Measurements from ENCODE around the gene RBM6. TPM values are rescaled to one million over a fixed set of nuclear protein-coding genes. Genes with fewer than 3 reads are reported as not detected.

Gene RBM6
- total RNA-seq, 2 donors from 2014 or later = 75.5 to 88.4 TPM

GRCh38 chr3:50112462-50112861, 172.5 kb downstream of the RBM6 start:
- Mint-ChIP-seq H3K27ac (no peak overlapping the region), H3K9me3 (no peaks in the 10 kb centered on the region), H3K27me3 (no peaks in the 10 kb centered on the region), H3K4me1 (no peaks in the 10 kb centered on the region), H3K4me3 (no peak overlapping the region), H3K36me3 (ENCODE audit: low read depth) (peaks cover 100% of the 10 kb centered on the region)
- ATAC-seq (replicated peaks) = no peak

- Mint-ChIP-seq H3K9me3 (no peaks in the 10 kb centered on the region), H3K4me3 (no peak overlapping the region), H3K36me3 (ENCODE audit: low read depth) (peaks cover 84% of the 10 kb centered on the region), H3K27me3 (no peaks in the 10 kb centered on the region), H3K4me1 (no peaks in the 10 kb centered on the region), H3K27ac (no peak overlapping the region)
- no peak for ATAC-seq (replicated peaks)
Observed at GRCh38 chr3:50117120-50117519, 177.2 kb downstream of the RBM6 start.

- no peak for ATAC-seq (replicated peaks)
- Mint-ChIP-seq H3K27me3 (no peaks in the 10 kb centered on the region), H3K4me3 (no peak overlapping the region), H3K4me1 (no peaks in the 10 kb centered on the region), H3K27ac (no peak overlapping the region), H3K36me3 (ENCODE audit: low read depth) (peaks cover 72% of the 10 kb centered on the region), H3K9me3 (no peaks in the 10 kb centered on the region)
Observed at GRCh38 chr3:50118237-50118636, 178.3 kb downstream of the RBM6 start.

GRCh38 chr3:50119786-50120185, 179.8 kb downstream of the RBM6 start:
- ATAC-seq (replicated peaks) = no peak
- H3K9me3 Mint-ChIP-seq = no peaks in the 10 kb centered on the region
- no peak overlapping the region for H3K4me3 Mint-ChIP-seq
- no peak overlapping the region for H3K27ac Mint-ChIP-seq
- H3K27me3 Mint-ChIP-seq = no peaks in the 10 kb centered on the region
- no peaks in the 10 kb centered on the region for H3K4me1 Mint-ChIP-seq
- H3K36me3 Mint-ChIP-seq (ENCODE audit: low read depth) = peaks cover 57% of the 10 kb centered on the region

GRCh38 chr3:50120364-50121071, 180.6 kb downstream of the RBM6 start:
- Mint-ChIP-seq H3K27ac (no peak overlapping the region), H3K9me3 (no peaks in the 10 kb centered on the region), H3K27me3 (no peaks in the 10 kb centered on the region), H3K4me3 (no peak overlapping the region), H3K4me1 (no peaks in the 10 kb centered on the region), H3K36me3 (ENCODE audit: low read depth) (peaks cover 50% of the 10 kb centered on the region)
- ATAC-seq (replicated peaks) = no peak

GRCh38 chr3:50121072-50122032, 181.4 kb downstream of the RBM6 start:
- Mint-ChIP-seq H3K27me3 (no peaks in the 10 kb centered on the region), H3K9me3 (no peaks in the 10 kb centered on the region), H3K4me1 (no peaks in the 10 kb centered on the region), H3K36me3 (ENCODE audit: low read depth) (peaks cover 41% of the 10 kb centered on the region), H3K27ac (no peak overlapping the region), H3K4me3 (no peak overlapping the region)
- ATAC-seq (replicated peaks) = peak; percentile 91

GRCh38 chr3:50122071-50122470, 182.1 kb downstream of the RBM6 start:
- peaks cover 34% of the 10 kb centered on the region for H3K36me3 Mint-ChIP-seq (ENCODE audit: low read depth)
- ATAC-seq (replicated peaks) = no peak
- H3K27me3 Mint-ChIP-seq = no peaks in the 10 kb centered on the region
- no peaks in the 10 kb centered on the region for H3K9me3 Mint-ChIP-seq
- H3K27ac Mint-ChIP-seq = peak overlapping the region; percentile 79
- no peaks in the 10 kb centered on the region for H3K4me1 Mint-ChIP-seq
- no peak overlapping the region for H3K4me3 Mint-ChIP-seq

GRCh38 chr3:50122661-50123391, 182.9 kb downstream of the RBM6 start:
- peak overlapping the region; percentile 79 for H3K27ac Mint-ChIP-seq
- H3K4me3 Mint-ChIP-seq = no peak overlapping the region
- no peak for ATAC-seq (replicated peaks)
- H3K9me3 Mint-ChIP-seq = no peaks in the 10 kb centered on the region
- no peaks in the 10 kb centered on the region for H3K4me1 Mint-ChIP-seq
- no peaks in the 10 kb centered on the region for H3K27me3 Mint-ChIP-seq
- peaks cover 26% of the 10 kb centered on the region for H3K36me3 Mint-ChIP-seq (ENCODE audit: low read depth)

- peaks cover 19% of the 10 kb centered on the region for H3K36me3 Mint-ChIP-seq (ENCODE audit: low read depth)
- no peak overlapping the region for H3K27ac Mint-ChIP-seq
- H3K4me3 Mint-ChIP-seq = no peak overlapping the region
- H3K4me1 Mint-ChIP-seq = no peaks in the 10 kb centered on the region
- no peak for ATAC-seq (replicated peaks)
- no peaks in the 10 kb centered on the region for H3K9me3 Mint-ChIP-seq
- no peaks in the 10 kb centered on the region for H3K27me3 Mint-ChIP-seq
Observed at GRCh38 chr3:50123394-50124051, 183.6 kb downstream of the RBM6 start.

GRCh38 chr3:50124052-50124799, 184.3 kb downstream of the RBM6 start:
- H3K27ac Mint-ChIP-seq = no peak overlapping the region
- H3K36me3 Mint-ChIP-seq (ENCODE audit: low read depth) = peaks cover 12% of the 10 kb centered on the region
- no peaks in the 10 kb centered on the region for H3K27me3 Mint-ChIP-seq
- no peak overlapping the region for H3K4me3 Mint-ChIP-seq
- H3K4me1 Mint-ChIP-seq = no peaks in the 10 kb centered on the region
- ATAC-seq (replicated peaks) = no peak
- H3K9me3 Mint-ChIP-seq = no peaks in the 10 kb centered on the region

- H3K4me3 Mint-ChIP-seq = no peak overlapping the region
- no peaks in the 10 kb centered on the region for H3K4me1 Mint-ChIP-seq
- no peaks in the 10 kb centered on the region for H3K27me3 Mint-ChIP-seq
- ATAC-seq (replicated peaks) = no peak
- H3K36me3 Mint-ChIP-seq (ENCODE audit: low read depth) = peaks cover 7% of the 10 kb centered on the region
- no peaks in the 10 kb centered on the region for H3K9me3 Mint-ChIP-seq
- H3K27ac Mint-ChIP-seq = no peak overlapping the region
Observed at GRCh38 chr3:50124800-50125178, 184.8 kb downstream of the RBM6 start.

GRCh38 chr3:50125541-50126286, 185.8 kb downstream of the RBM6 start:
- H3K27me3 Mint-ChIP-seq = no peaks in the 10 kb centered on the region
- H3K36me3 Mint-ChIP-seq (ENCODE audit: low read depth) = no peaks in the 10 kb centered on the region
- no peaks in the 10 kb centered on the region for H3K4me1 Mint-ChIP-seq
- H3K9me3 Mint-ChIP-seq = no peaks in the 10 kb centered on the region
- no peak overlapping the region for H3K27ac Mint-ChIP-seq
- H3K4me3 Mint-ChIP-seq = no peak overlapping the region
- ATAC-seq (replicated peaks) = no peak

Measured in activated T-helper 17 cell treated with anti-CD3 and anti-CD28 coated beads, Interleukin-2, amount 50 U/mL, for 72 hours (primary cell).